ENCODE measurements around the gene ITGA2.
A peak's percentile ranks its signal among the peaks of the same experiment; 100 is the strongest.

ITGA2 gene

GRCh38 chr5:53130266-53130665, 141.1 kb downstream of the ITGA2 start:
- H2BK120ac ChIP-seq (ENCODE audit: insufficient read depth, low read length, poor library complexity): no peak overlapping the region
- no peak overlapping the region for H3K4ac ChIP-seq (ENCODE audit: low read depth, low read length)
- H4K12ac ChIP-seq (ENCODE audit: low read depth, low read length): no peak overlapping the region
- no CpG with 5 or more reads among the region's 2 CpGs for WGBS (ENCODE audit: extremely low coverage, insufficient coverage, insufficient read length)
- H3K79me1 ChIP-seq (ENCODE audit: low read length): peaks cover 3% of the 10 kb centered on the region
- no peak overlapping the region for H3K18ac ChIP-seq (ENCODE audit: low read length)
- H3K4me3 ChIP-seq (ENCODE audit: low read depth, low read length): no peak overlapping the region
- H3K4me2 ChIP-seq (ENCODE audit: low read length): no peak overlapping the region
- H4K8ac ChIP-seq (ENCODE audit: low read depth, low read length): no peak overlapping the region
- peak in 1 of 2 donors; percentile 47 for DNase-seq
- no peak overlapping the region for H3K27ac ChIP-seq (ENCODE audit: low read depth, low read length)
- no peak overlapping the region for H2BK12ac ChIP-seq (ENCODE audit: low read length)
- peaks cover 0 to 2% of the 10 kb centered on the region in 2 experiments for H3K4me1 ChIP-seq (ENCODE audit: control insufficient read depth in 1 of 2, insufficient read depth in 2 of 2, low read length in 2 of 2)
- H2BK5ac ChIP-seq (ENCODE audit: low read depth, low read length, poor library complexity): no peak overlapping the region
- H2AFZ ChIP-seq (ENCODE audit: insufficient read depth, low read length, poor library complexity): no peak overlapping the region
- no peak overlapping the region for H4K91ac ChIP-seq (ENCODE audit: low read depth, low read length)
- no peaks in the 10 kb centered on the region for H3K27me3 ChIP-seq (ENCODE audit: insufficient read depth, low read length)
- no peak overlapping the region for H2AK5ac ChIP-seq (ENCODE audit: low read length)
- no peak overlapping the region for H3K23ac ChIP-seq (ENCODE audit: low read length)
- H3K79me2 ChIP-seq (ENCODE audit: control insufficient read depth, insufficient read depth, low read length, poor library complexity): no peaks in the 10 kb centered on the region
- no peak overlapping the region for H3K14ac ChIP-seq (ENCODE audit: low read length)
- H3K36me3 ChIP-seq (ENCODE audit: control insufficient read depth in 1 of 2, insufficient read depth in 2 of 2, low read length in 2 of 2): no peaks in the 10 kb centered on the region
- H3K9ac ChIP-seq (ENCODE audit: low read length): no peak overlapping the region
- no peaks in the 10 kb centered on the region for H3K9me3 ChIP-seq (ENCODE audit: insufficient read depth, low read depth, low read length)

- no peak for DNase-seq
- WGBS (ENCODE audit: extremely low coverage, insufficient coverage, insufficient read length): no CpG with 5 or more reads among the region's 1 CpG
- no peak overlapping the region for H2BK120ac ChIP-seq (ENCODE audit: insufficient read depth, low read length, poor library complexity)
- no peaks in the 10 kb centered on the region for H3K36me3 ChIP-seq (ENCODE audit: control insufficient read depth in 1 of 2, insufficient read depth in 2 of 2, low read length in 2 of 2)
- no peak overlapping the region for H2AFZ ChIP-seq (ENCODE audit: insufficient read depth, low read length, poor library complexity)
- H4K12ac ChIP-seq (ENCODE audit: low read depth, low read length): no peak overlapping the region
- H3K27me3 ChIP-seq (ENCODE audit: insufficient read depth, low read length): no peaks in the 10 kb centered on the region
- no peak overlapping the region for H3K23ac ChIP-seq (ENCODE audit: low read length)
- no peak overlapping the region for H3K4me3 ChIP-seq (ENCODE audit: low read depth, low read length)
- H3K27ac ChIP-seq (ENCODE audit: low read depth, low read length): no peak overlapping the region
- H3K4ac ChIP-seq (ENCODE audit: low read depth, low read length): no peak overlapping the region
- no peaks in the 10 kb centered on the region for H3K79me2 ChIP-seq (ENCODE audit: control insufficient read depth, insufficient read depth, low read length, poor library complexity)
- H4K8ac ChIP-seq (ENCODE audit: low read depth, low read length): no peak overlapping the region
- no peak overlapping the region for H2BK5ac ChIP-seq (ENCODE audit: low read depth, low read length, poor library complexity)
- H3K4me2 ChIP-seq (ENCODE audit: low read length): no peak overlapping the region
- no peak overlapping the region for H3K14ac ChIP-seq (ENCODE audit: low read length)
- no peak overlapping the region for H4K91ac ChIP-seq (ENCODE audit: low read depth, low read length)
- H3K9ac ChIP-seq (ENCODE audit: low read length): no peak overlapping the region
- H2AK5ac ChIP-seq (ENCODE audit: low read length): no peak overlapping the region
- no peak overlapping the region for H2BK12ac ChIP-seq (ENCODE audit: low read length)
- H3K9me3 ChIP-seq (ENCODE audit: insufficient read depth, low read depth, low read length): no peaks in the 10 kb centered on the region
- no peaks in the 10 kb centered on the region for H3K4me1 ChIP-seq (ENCODE audit: control insufficient read depth in 1 of 2, insufficient read depth in 2 of 2, low read length in 2 of 2)
- H3K79me1 ChIP-seq (ENCODE audit: low read length): no peaks in the 10 kb centered on the region
- no peak overlapping the region for H3K18ac ChIP-seq (ENCODE audit: low read length)
Measured at GRCh38 chr5:53133020-53133419, 143.9 kb downstream of the ITGA2 start.
